ENCODE data around the gene HNF1A.

The HNF1A gene

GRCh38 chr12:120978296-120979219 is at the start of gene HNF1A:
Gene HNF1A (plus strand): TSS chr12:120978543. CDS start chr12:120978769, 226 bp downstream.
- Histone ChIP-seq H3K36me3 (ENCODE audit: control insufficient read depth, insufficient read depth, low read length, severe bottlenecking) (no peaks in the 10 kb centered on the region), H3K9ac (ENCODE audit: low read length) (no peak within 1 kb of the TSS), H3K9me3 (ENCODE audit: control insufficient read depth, low read length) (no peaks in the 10 kb centered on the region), H3K27me3 (replicated peaks; ENCODE audit: control insufficient read depth, insufficient read depth, low read length) (peaks cover 28% of the 10 kb centered on the region), H3K4me1 (ENCODE audit: control insufficient read depth, insufficient read depth, low read length) (no peaks in the 10 kb centered on the region), H3K4me3 (ENCODE audit: low read length) (no peak within 1 kb of the TSS)
- no peak for DNase-seq (ENCODE audit: low read depth)

GRCh38 chr12:120928864-120929652 is 49.3 kb upstream of the HNF1A start:
- no peaks in the 10 kb centered on the region for H3K9me3 ChIP-seq (ENCODE audit: control insufficient read depth, low read length)
- H3K4me3 ChIP-seq (ENCODE audit: low read length): no peak overlapping the region
- DNase-seq (ENCODE audit: low read depth): no peak
- H3K9ac ChIP-seq (ENCODE audit: low read length): no peak overlapping the region
- H3K27me3 ChIP-seq (replicated peaks; ENCODE audit: control insufficient read depth, insufficient read depth, low read length): peaks cover 15% of the 10 kb centered on the region
- no peaks in the 10 kb centered on the region for H3K36me3 ChIP-seq (ENCODE audit: control insufficient read depth, insufficient read depth, low read length, severe bottlenecking)
- H3K4me1 ChIP-seq (ENCODE audit: control insufficient read depth, insufficient read depth, low read length): no peaks in the 10 kb centered on the region

GRCh38 chr12:120930032-120930431 is 48.3 kb upstream of the HNF1A start:
- Histone ChIP-seq H3K4me3 (ENCODE audit: low read length) (no peak overlapping the region), H3K9me3 (ENCODE audit: control insufficient read depth, low read length) (no peaks in the 10 kb centered on the region), H3K36me3 (ENCODE audit: control insufficient read depth, insufficient read depth, low read length, severe bottlenecking) (no peaks in the 10 kb centered on the region), H3K9ac (ENCODE audit: low read length) (no peak overlapping the region), H3K4me1 (ENCODE audit: control insufficient read depth, insufficient read depth, low read length) (no peaks in the 10 kb centered on the region), H3K27me3 (replicated peaks; ENCODE audit: control insufficient read depth, insufficient read depth, low read length) (peaks cover 15% of the 10 kb centered on the region)
- no peak for DNase-seq (ENCODE audit: low read depth)

- H3K36me3 ChIP-seq (ENCODE audit: control insufficient read depth, insufficient read depth, low read length, severe bottlenecking): no peaks in the 10 kb centered on the region
- H3K9ac ChIP-seq (ENCODE audit: low read length): no peak overlapping the region
- H3K27me3 ChIP-seq (replicated peaks; ENCODE audit: control insufficient read depth, insufficient read depth, low read length): peaks cover 15% of the 10 kb centered on the region
- no peaks in the 10 kb centered on the region for H3K9me3 ChIP-seq (ENCODE audit: control insufficient read depth, low read length)
- H3K4me1 ChIP-seq (ENCODE audit: control insufficient read depth, insufficient read depth, low read length): peaks cover 2% of the 10 kb centered on the region
- no peak overlapping the region for H3K4me3 ChIP-seq (ENCODE audit: low read length)
- DNase-seq (ENCODE audit: low read depth): no peak
These were observed 46.3 kb upstream of the HNF1A start for GRCh38 chr12:120932058-120932457.

GRCh38 chr12:120932956-120933526 is 45.3 kb upstream of the HNF1A start:
- Histone ChIP-seq H3K9me3 (ENCODE audit: control insufficient read depth, low read length) (no peaks in the 10 kb centered on the region), H3K27me3 (replicated peaks; ENCODE audit: control insufficient read depth, insufficient read depth, low read length) (peaks cover 15% of the 10 kb centered on the region), H3K4me3 (ENCODE audit: low read length) (no peak overlapping the region), H3K36me3 (ENCODE audit: control insufficient read depth, insufficient read depth, low read length, severe bottlenecking) (no peaks in the 10 kb centered on the region), H3K4me1 (ENCODE audit: control insufficient read depth, insufficient read depth, low read length) (peaks cover 3% of the 10 kb centered on the region), H3K9ac (ENCODE audit: low read length) (no peak overlapping the region)
- no peak for DNase-seq (ENCODE audit: low read depth)

- Histone ChIP-seq H3K9ac (ENCODE audit: low read length) (no peak overlapping the region), H3K27me3 (replicated peaks; ENCODE audit: control insufficient read depth, insufficient read depth, low read length) (peaks cover 18% of the 10 kb centered on the region), H3K36me3 (ENCODE audit: control insufficient read depth, insufficient read depth, low read length, severe bottlenecking) (no peaks in the 10 kb centered on the region), H3K4me3 (ENCODE audit: low read length) (no peak overlapping the region), H3K9me3 (ENCODE audit: control insufficient read depth, low read length) (no peaks in the 10 kb centered on the region), H3K4me1 (ENCODE audit: control insufficient read depth, insufficient read depth, low read length) (peaks cover 3% of the 10 kb centered on the region)
- DNase-seq (ENCODE audit: low read depth): no peak
These were observed 44.6 kb upstream of the HNF1A start for GRCh38 chr12:120933786-120934185.

- H3K36me3 ChIP-seq (ENCODE audit: control insufficient read depth, insufficient read depth, low read length, severe bottlenecking): no peaks in the 10 kb centered on the region
- peaks cover 21% of the 10 kb centered on the region for H3K27me3 ChIP-seq (replicated peaks; ENCODE audit: control insufficient read depth, insufficient read depth, low read length)
- H3K9ac ChIP-seq (ENCODE audit: low read length): no peak overlapping the region
- H3K4me1 ChIP-seq (ENCODE audit: control insufficient read depth, insufficient read depth, low read length): peaks cover 3% of the 10 kb centered on the region
- H3K9me3 ChIP-seq (ENCODE audit: control insufficient read depth, low read length): no peaks in the 10 kb centered on the region
- H3K4me3 ChIP-seq (ENCODE audit: low read length): no peak overlapping the region
- DNase-seq (ENCODE audit: low read depth): no peak
These were observed 42.1 kb upstream of the HNF1A start for GRCh38 chr12:120936197-120936596.

GRCh38 chr12:120938496-120938895 is 39.8 kb upstream of the HNF1A start:
- peaks cover 15% of the 10 kb centered on the region for H3K27me3 ChIP-seq (replicated peaks; ENCODE audit: control insufficient read depth, insufficient read depth, low read length)
- DNase-seq (ENCODE audit: low read depth): no peak
- H3K9ac ChIP-seq (ENCODE audit: low read length): no peak overlapping the region
- no peak overlapping the region for H3K4me3 ChIP-seq (ENCODE audit: low read length)
- peaks cover 3% of the 10 kb centered on the region for H3K4me1 ChIP-seq (ENCODE audit: control insufficient read depth, insufficient read depth, low read length)
- no peaks in the 10 kb centered on the region for H3K36me3 ChIP-seq (ENCODE audit: control insufficient read depth, insufficient read depth, low read length, severe bottlenecking)
- H3K9me3 ChIP-seq (ENCODE audit: control insufficient read depth, low read length): no peaks in the 10 kb centered on the region

- H3K27me3 ChIP-seq (replicated peaks; ENCODE audit: control insufficient read depth, insufficient read depth, low read length): peaks cover 15% of the 10 kb centered on the region
- no peak for DNase-seq (ENCODE audit: low read depth)
These were observed 38.8 kb upstream of the HNF1A start for GRCh38 chr12:120939523-120939922.

GRCh38 chr12:120940006-120940405 is 38.3 kb upstream of the HNF1A start:
- H3K4me1 ChIP-seq (ENCODE audit: control insufficient read depth, insufficient read depth, low read length): peaks cover 3% of the 10 kb centered on the region
- no peak overlapping the region for H3K4me3 ChIP-seq (ENCODE audit: low read length)

More at GRCh38 chr12:120939523-120939922, 38.8 kb upstream of the HNF1A start:
- no peak overlapping the region for H3K4me3 ChIP-seq (ENCODE audit: low read length)
- peaks cover 3% of the 10 kb centered on the region for H3K4me1 ChIP-seq (ENCODE audit: control insufficient read depth, insufficient read depth, low read length)
- no peaks in the 10 kb centered on the region for H3K9me3 ChIP-seq (ENCODE audit: control insufficient read depth, low read length)
- H3K36me3 ChIP-seq (ENCODE audit: control insufficient read depth, insufficient read depth, low read length, severe bottlenecking): no peaks in the 10 kb centered on the region
- H3K9ac ChIP-seq (ENCODE audit: low read length): no peak overlapping the region

GRCh38 chr12:120940799-120941198 is 37.5 kb upstream of the HNF1A start:
- H3K4me3 ChIP-seq (ENCODE audit: low read length): no peak overlapping the region
- H3K27me3 ChIP-seq (replicated peaks; ENCODE audit: control insufficient read depth, insufficient read depth, low read length): peaks cover 15% of the 10 kb centered on the region
- H3K9ac ChIP-seq (ENCODE audit: low read length): no peak overlapping the region
- no peaks in the 10 kb centered on the region for H3K9me3 ChIP-seq (ENCODE audit: control insufficient read depth, low read length)
- H3K36me3 ChIP-seq (ENCODE audit: control insufficient read depth, insufficient read depth, low read length, severe bottlenecking): no peaks in the 10 kb centered on the region
- H3K4me1 ChIP-seq (ENCODE audit: control insufficient read depth, insufficient read depth, low read length): peaks cover 3% of the 10 kb centered on the region
- DNase-seq (ENCODE audit: low read depth): peak; percentile 10

More at GRCh38 chr12:120940006-120940405, 38.3 kb upstream of the HNF1A start:
- Histone ChIP-seq H3K9me3 (ENCODE audit: control insufficient read depth, low read length) (no peaks in the 10 kb centered on the region), H3K9ac (ENCODE audit: low read length) (no peak overlapping the region), H3K27me3 (replicated peaks; ENCODE audit: control insufficient read depth, insufficient read depth, low read length) (peaks cover 15% of the 10 kb centered on the region), H3K36me3 (ENCODE audit: control insufficient read depth, insufficient read depth, low read length, severe bottlenecking) (no peaks in the 10 kb centered on the region)
- DNase-seq (ENCODE audit: low read depth): no peak
